Measurements from ENCODE around the gene KRTAP10-2.
"Not testable (repeated sequence)": the region's sequence is repeated elsewhere in the genome, so short reads cannot be mapped to it uniquely, and the experiment has no call there.

DNA sequence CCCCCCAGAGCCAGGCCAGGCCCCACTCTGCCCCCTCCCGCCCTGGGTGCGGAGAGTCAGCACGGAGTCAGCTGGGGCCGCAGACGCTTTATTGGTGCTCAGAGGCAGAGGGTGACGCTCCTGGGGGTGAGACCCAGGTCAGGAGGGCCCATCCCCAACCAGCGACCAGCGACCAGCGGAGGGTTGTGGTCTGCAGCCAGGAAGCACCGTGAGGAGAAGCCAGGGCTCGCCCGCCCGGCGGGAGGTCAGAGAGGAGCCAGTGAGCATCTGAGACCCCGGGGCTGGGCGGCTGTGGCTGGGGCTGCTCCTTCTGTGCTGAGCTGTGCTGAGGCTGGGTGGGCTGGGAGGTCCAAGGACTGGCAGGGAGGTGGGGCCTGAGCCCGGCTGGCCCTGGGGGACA, 1.0 kb downstream of the KRTAP10-2 start:
- not testable (repeated sequence) for TF ChIP-seq POLR2A (IDR thresholded peaks at IDR 0.05; ENCODE audit: low read length); GATA1 (IDR thresholded peaks at IDR 0.05; ENCODE audit: low read depth, low read length)

Measured in erythroblast (primary cell).